ENCODE data around the gene CTU1.

Gene CTU1

GRCh38 chr19:51102991-51103390 is 5.2 kb downstream of the CTU1 start:
- DNase-seq = no peak

- DNase-seq = no peak
These were observed 6.9 kb downstream of the CTU1 start for GRCh38 chr19:51101171-51101865.

DNA sequence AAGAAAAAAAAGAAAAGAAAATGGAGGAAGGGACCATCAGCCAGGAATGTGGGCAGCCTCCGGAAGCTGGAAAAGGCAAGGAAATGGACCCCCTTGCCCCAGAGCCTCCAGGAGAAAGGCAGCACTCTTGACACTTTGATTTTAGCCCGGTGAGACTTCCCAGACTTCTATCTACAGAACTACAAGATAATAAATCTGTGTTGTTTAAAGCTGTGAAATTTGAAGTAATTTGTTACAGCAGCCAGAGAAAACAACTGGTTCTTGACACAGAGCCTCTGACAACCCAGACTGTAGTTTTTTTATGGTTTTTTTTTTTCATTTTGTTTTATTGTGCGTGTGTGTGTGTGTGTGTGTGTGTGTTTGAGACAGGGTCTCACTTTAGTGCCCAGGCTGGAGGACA is 7.6 kb downstream of the CTU1 start:
- DNase-seq = no peak

DNA sequence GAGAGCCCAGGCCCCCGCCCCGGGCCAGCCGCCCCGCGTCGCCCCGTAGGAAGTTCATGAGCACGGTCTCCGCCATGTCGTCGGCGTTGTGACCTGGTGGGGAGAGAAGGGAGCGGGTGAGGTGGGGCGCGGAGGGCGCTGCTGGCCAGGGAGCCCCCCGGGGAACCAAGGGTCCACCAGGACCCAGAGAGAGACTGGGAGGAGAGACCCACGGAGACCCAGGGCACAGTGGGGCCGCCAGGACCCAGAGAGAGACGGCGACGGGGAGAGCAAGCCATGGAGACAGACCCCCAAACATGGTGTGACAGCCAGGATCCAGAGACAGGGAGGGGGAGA is 9.2 kb downstream of the CTU1 start:
- DNase-seq = no peak

DNA sequence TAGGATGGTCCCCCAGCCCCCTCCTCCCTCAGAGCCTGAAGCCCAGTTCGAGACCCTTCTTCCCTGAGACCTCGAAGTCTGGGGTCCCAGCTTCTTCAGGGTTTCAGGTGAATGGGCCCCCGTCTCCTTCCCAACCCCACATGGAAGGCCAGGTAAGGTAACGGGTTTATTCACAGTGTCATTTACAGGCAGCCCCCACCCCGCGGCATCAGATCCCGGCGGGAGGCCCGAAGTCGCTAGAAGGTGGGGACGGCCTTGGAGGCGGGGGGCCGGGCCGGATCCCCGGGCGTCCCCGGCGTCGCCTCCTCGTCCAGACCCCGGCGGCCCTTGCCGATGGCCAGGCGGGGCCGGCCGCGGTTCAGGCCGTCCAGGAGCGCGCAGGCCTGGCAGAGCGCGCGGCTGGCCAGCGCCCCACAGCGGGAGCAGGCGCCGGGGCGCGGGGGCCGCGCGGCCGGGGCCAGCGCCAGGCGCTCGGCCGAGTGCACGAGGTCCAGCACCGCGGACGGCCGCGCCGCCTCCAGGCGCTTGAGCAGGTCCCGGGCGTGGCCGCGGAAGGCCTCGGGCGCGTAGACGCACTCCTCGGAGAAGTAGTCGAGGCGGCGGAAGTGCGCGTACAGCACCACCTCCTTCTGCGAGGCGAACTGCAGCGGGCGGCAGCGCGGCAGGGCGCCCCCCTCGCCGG is 9.7 kb downstream of the CTU1 start:
- DNase-seq = peak; percentile 17

DNA sequence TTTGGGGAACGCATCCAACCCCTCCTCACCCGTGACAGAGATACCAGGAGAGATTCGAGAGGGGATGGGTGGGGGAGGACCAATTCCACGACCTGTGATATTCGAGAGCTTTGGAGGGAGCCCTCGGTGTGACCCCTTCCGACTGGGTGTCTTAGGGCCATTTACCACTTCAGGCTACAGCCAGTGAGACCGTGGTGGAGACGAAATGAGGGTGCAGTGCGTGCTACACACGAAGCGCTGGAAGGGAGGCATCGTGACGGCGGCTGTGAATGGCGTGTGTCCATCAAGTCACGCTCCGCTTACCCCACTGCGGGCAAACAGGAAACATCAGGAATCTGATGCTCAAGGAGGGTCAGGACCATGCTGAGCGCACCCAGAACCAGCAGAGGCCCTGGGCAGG is 10.4 kb downstream of the CTU1 start:
- DNase-seq = no peak

DNA sequence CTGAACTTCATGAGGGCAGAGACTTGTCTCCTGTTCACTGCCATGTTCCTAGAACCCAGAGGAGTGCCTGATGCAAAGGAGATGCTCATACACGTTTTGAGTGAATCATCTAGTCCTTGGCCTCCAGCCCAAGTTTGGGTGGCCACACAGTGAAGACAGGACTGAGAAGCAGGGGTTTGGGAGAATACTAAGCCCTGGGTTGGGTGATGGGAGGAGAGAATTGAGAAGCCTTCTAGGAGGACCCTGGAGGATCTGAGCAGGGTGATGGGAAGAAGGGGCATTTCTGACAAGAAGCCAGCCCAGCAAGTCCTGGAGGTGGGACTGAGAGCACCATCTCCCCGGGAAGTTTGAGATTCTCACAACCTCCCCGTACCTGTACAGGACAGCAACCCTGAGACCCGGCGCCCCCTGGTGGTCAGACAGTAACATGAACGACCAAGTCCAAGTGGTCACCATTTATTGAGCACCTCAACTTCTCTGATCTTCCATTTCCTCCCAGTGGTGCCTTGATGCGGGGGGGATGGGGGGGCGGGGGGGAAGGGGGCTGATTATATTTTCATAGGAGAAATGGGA is 11.0 kb downstream of the CTU1 start:
- DNase-seq = peak; percentile 62

- no peak for DNase-seq
These were observed 11.6 kb downstream of the CTU1 start for GRCh38 chr19:51096473-51097165.

- DNase-seq = peak; percentile 7
These were observed 13.4 kb downstream of the CTU1 start for GRCh38 chr19:51094696-51095279.

- no peak for DNase-seq
These were observed 14.5 kb downstream of the CTU1 start for GRCh38 chr19:51093510-51094345.

DNA sequence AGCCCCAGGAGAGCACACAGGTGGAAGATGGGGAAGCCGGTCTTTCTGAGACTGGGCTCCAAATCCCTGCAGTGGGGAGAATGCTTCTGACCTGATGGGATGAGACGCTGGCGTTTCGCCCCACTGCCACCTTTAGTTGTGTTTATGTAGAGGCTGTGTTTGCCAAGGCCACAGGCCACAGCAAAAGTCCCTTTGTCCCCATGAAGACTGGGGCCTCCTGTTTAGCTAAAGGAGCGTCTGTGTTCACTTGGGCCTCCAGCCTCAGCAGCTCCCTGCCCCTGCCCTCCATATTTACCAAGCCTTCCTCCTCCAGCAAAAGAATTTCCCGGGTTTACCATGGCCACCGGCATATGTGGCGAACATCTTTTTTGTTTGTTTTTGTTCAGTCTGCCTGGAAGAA is 15.1 kb downstream of the CTU1 start:
- no peak for DNase-seq

GRCh38 chr19:51091895-51092873 is 16.0 kb downstream of the CTU1 start:
- DNase-seq = no peak

GRCh38 chr19:51091126-51091525 is 17.1 kb downstream of the CTU1 start:
- DNase-seq = no peak

DNA sequence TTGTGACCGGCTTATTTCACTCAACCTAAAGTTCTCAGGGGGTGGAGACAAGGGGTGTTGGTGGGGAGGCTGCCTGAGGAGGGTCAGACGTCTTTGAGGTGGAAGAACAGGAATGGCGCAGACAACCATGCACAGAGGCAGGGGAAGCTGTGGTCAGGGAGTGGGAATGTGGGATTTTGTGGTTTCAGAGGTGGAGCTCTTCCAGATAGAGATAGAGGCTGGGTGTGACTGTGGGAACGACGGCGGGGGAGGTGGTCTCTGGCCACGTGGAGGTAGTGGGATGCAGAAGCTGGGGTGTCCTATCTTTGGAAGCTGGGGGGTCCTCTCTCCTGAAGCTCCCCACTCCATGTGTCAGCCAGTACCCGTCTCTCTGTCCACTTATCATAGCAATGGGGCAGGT is 17.7 kb downstream of the CTU1 start:
- no peak for DNase-seq

DNA sequence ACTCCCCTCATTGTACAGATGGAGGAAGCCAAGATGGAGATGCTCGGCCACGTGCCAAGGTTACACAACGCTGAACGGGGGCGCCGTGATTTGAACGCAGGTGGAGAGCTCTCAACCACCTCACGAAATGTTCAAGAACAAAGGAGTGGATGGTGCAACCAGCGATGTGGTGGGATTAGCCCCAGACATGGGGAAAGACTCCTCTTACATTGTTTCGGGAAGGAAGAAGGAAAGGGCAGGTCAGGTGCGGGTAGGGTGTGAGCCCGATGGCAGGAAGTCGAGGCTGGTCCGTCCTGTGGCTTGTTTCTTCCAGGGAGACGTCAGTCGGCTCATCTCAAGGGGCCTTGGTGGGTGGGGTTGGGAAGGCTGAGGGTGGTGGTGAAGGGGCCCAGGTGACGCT is 18.4 kb downstream of the CTU1 start:
- DNase-seq = no peak

DNA sequence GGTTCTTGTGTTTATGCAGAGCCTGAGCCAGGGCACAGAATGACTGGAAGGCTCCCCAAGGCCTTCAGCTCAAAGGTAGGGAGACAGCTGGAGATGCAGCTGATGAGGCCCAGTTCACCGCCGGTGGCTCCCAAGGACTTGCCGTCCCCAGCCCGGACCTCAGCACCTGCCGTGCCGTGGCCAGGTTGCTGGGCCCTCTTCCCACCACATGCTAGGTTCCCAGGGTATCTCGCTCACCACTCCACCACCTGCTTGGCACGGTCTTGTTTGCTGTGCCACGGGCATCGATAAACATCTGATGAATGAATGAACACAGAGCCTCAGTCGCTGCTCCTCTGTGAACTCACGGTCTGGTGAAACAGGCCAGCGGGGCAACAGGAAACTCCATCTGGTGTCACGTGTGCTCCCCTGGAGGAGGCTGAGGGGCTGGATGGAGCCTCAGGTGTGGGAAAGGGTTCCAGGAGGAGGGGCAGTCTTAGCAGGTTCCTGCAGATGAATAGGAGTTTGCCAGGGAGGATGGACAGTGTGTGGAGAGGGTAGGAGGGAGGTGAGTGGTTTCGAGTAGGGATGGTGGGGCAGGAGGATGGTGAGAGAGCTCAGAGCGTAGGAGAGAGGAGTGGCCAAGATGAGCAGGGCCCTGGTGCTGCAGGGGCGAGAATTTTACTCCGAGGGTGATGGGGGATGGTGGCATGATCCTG is 21.9 kb downstream of the CTU1 start:
- DNase-seq = no peak

GRCh38 chr19:51084505-51084904 is 23.7 kb downstream of the CTU1 start:
- no peak for DNase-seq

GRCh38 chr19:51083783-51084182 is 24.4 kb downstream of the CTU1 start:
- no peak for DNase-seq

DNA sequence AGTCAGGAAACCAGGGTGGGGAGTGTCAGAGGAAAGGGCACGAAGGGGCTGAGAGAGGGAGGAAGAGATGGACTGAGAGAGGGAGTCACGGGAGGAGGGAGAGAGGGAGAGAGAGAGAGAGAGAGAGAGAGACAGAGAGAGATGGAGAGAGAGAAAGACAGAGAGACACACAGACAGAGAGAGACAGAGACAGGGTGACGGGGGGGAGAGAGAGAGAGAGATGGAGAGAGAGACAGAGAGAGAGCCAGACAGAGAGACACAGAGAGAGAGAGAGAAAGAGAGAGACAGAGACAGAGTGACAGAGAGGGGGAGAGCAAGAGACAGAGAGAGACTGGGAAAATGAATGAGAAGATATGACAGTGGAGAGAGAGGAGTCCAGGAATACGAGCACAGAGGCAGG is 25.0 kb downstream of the CTU1 start:
- DNase-seq = no peak

GRCh38 chr19:51082611-51083010 is 25.6 kb downstream of the CTU1 start, which contains the start of gene KLK14:
Gene KLK14 (minus strand): TSS chr19:51082887. CDS start chr19:51082614, 273 bp downstream.
- no peak for DNase-seq
